Endothelial cell of umbilical vein (primary cell): ENCODE data around the gene INSC. TPM values are rescaled to one million over a fixed set of nuclear protein-coding genes. Genes with fewer than 3 reads are reported as not detected.

Experiments
- BruUV-seq: library from RNA; stranded (reverse); fragments of 400-500 nt; replicated peaks from 2 replicates; lab custom pipeline; 2021; lab: Mats Ljungman, UMichigan
- CTCF ChIA-PET: fragments of 300-600, 350-600 bp; sonication (Branson Sonifier 250); formaldehyde crosslinking; loops from one replicate; lab custom pipeline; 2021; ENCODE audit warnings: antibody characterized with exemption, inconsistent platforms; lab: Charles Lee
- POLR2A ChIA-PET: fragments of 300-600, 350-600 bp; sonication (Branson Sonifier 250); formaldehyde crosslinking; loops from one replicate; lab custom pipeline; 2021; ENCODE audit warnings: antibody characterized with exemption, inconsistent platforms; lab: Charles Lee
- DNase-seq: peaks from one replicate; pipeline ENCODE4 v3.0.0-alpha.2; 2011; ENCODE audit warnings: low read depth, low spot score
- FAIRE-seq: peaks from 2 replicates; lab custom pipeline; 2011; peaks lifted over from hg19 to GRCh38; lab: Jason Lieb, UNC
- H2AFZ ChIP-seq: 2 replicates; pipeline ENCODE4 v1.6.0; 2012; ENCODE audit warnings: low read depth, low read length, control low read depth, inconsistent platforms
- H3K27ac ChIP-seq: 2 replicates; pipeline ENCODE4 v1.5.1; 2011; ENCODE audit warnings: low read depth, mild to moderate bottlenecking, control low read depth, low read length, moderate library complexity; ENCODE audit not compliant: insufficient read depth
- H3K27me3 ChIP-seq, 2 experiments: 2 replicates each; pipeline versions ENCODE4 v1.6.0 to v1.6.1; 2011; ENCODE audit warnings: low read length in 2 of 2, mixed read lengths in 1 of 2; ENCODE audit not compliant: control insufficient read depth in 2 of 2, insufficient read depth in 2 of 2
- H3K36me3 ChIP-seq, 2 experiments: 2 replicates in 1 of 2; 3 replicates in 1 of 2; pipeline ENCODE4 v1.5.1; 2011; ENCODE audit warnings: low read length in 2 of 2, mild to moderate bottlenecking in 1 of 2, moderate library complexity in 1 of 2; ENCODE audit not compliant: control insufficient read depth in 2 of 2, insufficient read depth in 2 of 2; ENCODE audit errors: extremely low read depth in 1 of 2
- H3K4me1 ChIP-seq: 3 replicates; pipeline ENCODE4 v1.5.1; 2011; ENCODE audit warnings: mild to moderate bottlenecking, low read length; ENCODE audit not compliant: control insufficient read depth, insufficient read depth; ENCODE audit errors: extremely low read depth
- H3K4me2 ChIP-seq: 2 replicates; pipeline ENCODE4 v1.6.1; 2011; ENCODE audit warnings: low read length, control low read depth, mixed read lengths; ENCODE audit not compliant: insufficient read depth
- H3K4me3 ChIP-seq, 3 experiments: fragments of 200-600 bp in 1 of 3; sonication (generic), shearing (Covaris generic) in 1 of 3; replicated peaks in 1 of 3; 2 replicates each; pipeline ENCODE4 v1.5.1; 2011 to 2016; ENCODE audit warnings: control low read depth in 3 of 3, low read length in 3 of 3, mild to moderate bottlenecking in 2 of 3, inconsistent platforms in 1 of 3, low read depth in 1 of 3, moderate library complexity in 1 of 3; ENCODE audit not compliant: insufficient read depth in 1 of 3
- H3K79me2 ChIP-seq: 2 replicates; pipeline ENCODE4 v1.6.0; 2012; ENCODE audit warnings: low read length, inconsistent platforms; ENCODE audit not compliant: control insufficient read depth, insufficient read depth
- H3K9ac ChIP-seq: replicated peaks from 2 replicates; pipeline ENCODE3; 2011; ENCODE audit warnings: low read length, control low read depth; ENCODE audit not compliant: insufficient read depth; ENCODE audit errors: extremely low read depth
- H3K9me1 ChIP-seq: replicated peaks from 3 replicates; pipeline ENCODE4 v1.6.0; 2011; ENCODE audit warnings: mild to moderate bottlenecking, low read length; ENCODE audit not compliant: control insufficient read depth, insufficient read depth; ENCODE audit errors: extremely low read depth
- H3K9me3 ChIP-seq: replicated peaks from 2 replicates; pipeline ENCODE4 v1.5.1; 2012; ENCODE audit warnings: low read length, inconsistent platforms; ENCODE audit not compliant: control insufficient read depth, insufficient read depth
- H4K20me1 ChIP-seq: replicated peaks from 2 replicates; pipeline ENCODE3; 2011; ENCODE audit warnings: mild to moderate bottlenecking, low read length; ENCODE audit not compliant: control insufficient read depth, insufficient read depth; ENCODE audit errors: extremely low read depth
- EZH2 ChIP-seq: IDR thresholded peaks from 2 replicates; pipeline ENCODE4 v1.6.1; 2012; ENCODE audit warnings: borderline replicate concordance, low read depth, mild to moderate bottlenecking, moderate library complexity, low read length, inconsistent platforms; ENCODE audit not compliant: severe bottlenecking
- GATA2 ChIP-seq: IDR thresholded peaks from 2 replicates; pipeline ENCODE4 v1.7.0; 2011; ENCODE audit warnings: low read depth, mild to moderate bottlenecking, moderate library complexity, mixed read lengths, low read length; ENCODE audit not compliant: insufficient read length, insufficient read depth
- JUN ChIP-seq: IDR thresholded peaks from 2 replicates; pipeline ENCODE4 v1.6.1; 2011; ENCODE audit warnings: borderline replicate concordance, low read depth; ENCODE audit not compliant: insufficient read length, insufficient read depth
- POLR2A ChIP-seq: IDR thresholded peaks from 2 replicates; pipeline ENCODE4 v1.6.1; 2012; ENCODE audit warnings: low read depth, mild to moderate bottlenecking, control low read depth, low read length
- dilution Hi-C: fragments of 300-500 bp; cut with MboI; formaldehyde crosslinking; loops from one replicate; pipeline ENCODE4 v1.15.0; 2019; ENCODE audit warnings: low sequenced_read_pairs; ENCODE audit not compliant: extremely low pct_ligation_motif_present
- intact Hi-C: fragments of 100-400 bp; cut with micrococcal nuclease; formaldehyde crosslinking; loops from one replicate; pipeline ENCODE4 v1.10.0; 2022
- polyA plus RNA-seq, 4 experiments: library from polyadenylated mRNA; depleted of rRNA in 3 of 4; stranded (reverse) in 3 of 4; unstranded in 1 of 4; fragments of >200 nt; gene quantifications; 2 replicates each; pipeline versions ENCODE4 v1.2.1 to v1.2.3, GENCODE V29; 2011 to 2012; ENCODE audit warnings: missing spikeins in 1 of 4
- total RNA-seq: library from RNA; stranded (reverse); gene quantifications from 2 replicates; pipeline ENCODE4 v1.2.3, GENCODE V29; 2021
- TF ChIP-seq, protein P1 (sequence below), 2 donors: IDR thresholded peaks; 1 replicate in 1 of 2; 2 replicates in 1 of 2; pipeline ENCODE4 v1.5.1; 2011; ENCODE audit warnings: low read length in 2 of 2, mild to moderate bottlenecking in 2 of 2, moderate library complexity in 2 of 2, control low read depth in 1 of 2, inconsistent platforms in 1 of 2, low read depth in 1 of 2; ENCODE audit not compliant: insufficient read depth in 1 of 2; ENCODE audit errors: extremely low read depth in 1 of 2

INSC gene
- total and polyA plus RNA-seq, 2 donors (not counting 3 experiments of a cell fraction or from before 2014, with no cell fraction given) = not detected

DNA sequence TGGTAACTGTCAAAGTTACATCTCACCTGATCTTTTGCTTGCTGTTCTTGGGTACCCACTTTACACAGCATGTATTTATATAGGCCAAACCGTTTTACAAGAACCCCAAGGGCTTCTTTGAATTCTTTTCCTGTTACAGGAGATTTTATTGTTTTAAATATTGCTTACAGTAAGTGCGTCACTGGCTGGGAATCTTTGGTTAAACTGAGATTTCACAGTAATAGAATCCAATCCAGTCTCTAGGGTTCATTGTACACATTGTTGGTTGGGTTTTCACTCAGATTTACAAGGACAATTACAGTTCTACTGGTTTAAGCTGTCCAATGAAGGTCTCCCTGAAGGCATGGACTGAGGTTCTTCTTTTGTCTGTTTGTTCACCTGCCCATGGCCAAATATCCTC lies 171.7 kb downstream of the INSC start:
- Histone ChIP-seq H3K27me3 (no peaks in the 10 kb centered on the region), H3K9ac (no peak overlapping the region), H2AFZ (no peak overlapping the region), H3K27ac (no peak overlapping the region), H3K4me3 (no peak overlapping the region), H4K20me1 (no peaks in the 10 kb centered on the region), H3K79me2 (no peaks in the 10 kb centered on the region), H3K4me2 (no peak overlapping the region), H3K36me3 (no peaks in the 10 kb centered on the region), H3K4me1 (no peaks in the 10 kb centered on the region), H3K9me1 (no peaks in the 10 kb centered on the region), H3K9me3 (peaks cover 8% of the 10 kb centered on the region)
- POLR2A ChIA-PET = no interaction called here
- TF ChIP-seq, protein P1, sequence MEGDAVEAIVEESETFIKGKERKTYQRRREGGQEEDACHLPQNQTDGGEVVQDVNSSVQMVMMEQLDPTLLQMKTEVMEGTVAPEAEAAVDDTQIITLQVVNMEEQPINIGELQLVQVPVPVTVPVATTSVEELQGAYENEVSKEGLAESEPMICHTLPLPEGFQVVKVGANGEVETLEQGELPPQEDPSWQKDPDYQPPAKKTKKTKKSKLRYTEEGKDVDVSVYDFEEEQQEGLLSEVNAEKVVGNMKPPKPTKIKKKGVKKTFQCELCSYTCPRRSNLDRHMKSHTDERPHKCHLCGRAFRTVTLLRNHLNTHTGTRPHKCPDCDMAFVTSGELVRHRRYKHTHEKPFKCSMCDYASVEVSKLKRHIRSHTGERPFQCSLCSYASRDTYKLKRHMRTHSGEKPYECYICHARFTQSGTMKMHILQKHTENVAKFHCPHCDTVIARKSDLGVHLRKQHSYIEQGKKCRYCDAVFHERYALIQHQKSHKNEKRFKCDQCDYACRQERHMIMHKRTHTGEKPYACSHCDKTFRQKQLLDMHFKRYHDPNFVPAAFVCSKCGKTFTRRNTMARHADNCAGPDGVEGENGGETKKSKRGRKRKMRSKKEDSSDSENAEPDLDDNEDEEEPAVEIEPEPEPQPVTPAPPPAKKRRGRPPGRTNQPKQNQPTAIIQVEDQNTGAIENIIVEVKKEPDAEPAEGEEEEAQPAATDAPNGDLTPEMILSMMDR (IDR thresholded peaks at IDR 0.05; ENCODE audit: extremely low read depth in 1 of 2, insufficient read depth in 1 of 2, low read depth in 1 of 2, low read length in 2 of 2) = no peak
- TF ChIP-seq JUN (no peak), POLR2A (no peak)
- BruUV-seq = no TSS peak
- CTCF ChIA-PET = no interaction called here
- FAIRE-seq (no peak), DNase-seq (no peak)
- dilution Hi-C loops (no loop called here), intact Hi-C loops (no loop called here)

DNA sequence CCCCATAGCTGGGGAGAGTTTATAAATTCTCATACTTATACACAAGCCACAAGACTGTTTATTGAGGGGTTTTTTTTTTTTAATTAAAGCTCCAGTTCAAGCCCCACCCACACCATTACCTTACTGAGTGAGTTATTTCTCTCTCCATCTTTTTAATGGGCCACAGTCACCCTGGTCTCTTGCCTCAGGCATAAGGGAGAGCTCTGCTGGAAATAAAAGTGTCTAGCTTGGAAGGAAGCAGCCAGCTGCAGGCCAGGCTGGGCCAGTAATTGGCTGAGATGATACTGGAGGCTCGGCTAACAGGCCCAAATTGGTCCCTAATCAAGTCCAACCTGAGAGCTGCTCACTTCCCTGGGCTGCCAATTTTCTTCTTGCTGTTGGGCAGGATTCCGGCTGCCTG lies 174.1 kb downstream of the INSC start:
- CTCF ChIA-PET = no interaction called here
- no TSS peak for BruUV-seq
- Histone ChIP-seq H3K9ac (no peak overlapping the region), H2AFZ (no peak overlapping the region), H4K20me1 (no peaks in the 10 kb centered on the region), H3K9me1 (no peaks in the 10 kb centered on the region), H3K27ac (no peak overlapping the region), H3K4me2 (no peak overlapping the region), H3K27me3 (no peaks in the 10 kb centered on the region), H3K36me3 (no peaks in the 10 kb centered on the region), H3K4me1 (no peaks in the 10 kb centered on the region), H3K9me3 (peaks cover 3% of the 10 kb centered on the region), H3K4me3 (no peak overlapping the region), H3K79me2 (no peaks in the 10 kb centered on the region)
- intact Hi-C loops (no loop called here), dilution Hi-C loops (no loop called here)
- POLR2A ChIA-PET = no interaction called here
- DNase-seq (no peak), FAIRE-seq (no peak)
- no peak for TF ChIP-seq POLR2A
- TF ChIP-seq EZH2 = no peak
- no peak for TF ChIP-seq GATA2
